Mesenchymal stem cell (in vitro differentiated cells and primary cell): Measurements from ENCODE around the gene AFF1.
"Not testable (repeated sequence)": the region's sequence is repeated elsewhere in the genome, so short reads cannot be mapped to it uniquely, and the experiment has no call there.

Source experiments
- DNase-seq: peaks from one replicate; pipeline ENCODE4 v3.0.0-alpha.2; 2013
- H2AFZ ChIP-seq: one replicate; pipeline ENCODE4 v1.6.1; 2013; ENCODE audit warnings: low read depth, mild to moderate bottlenecking, control low read depth, inconsistent platforms, low read length, moderate library complexity
- H2AK5ac ChIP-seq: 2 replicates; pipeline ENCODE4 v1.6.1; 2013; ENCODE audit warnings: low read length, moderate library complexity, mild to moderate bottlenecking, inconsistent platforms; ENCODE audit not compliant: severe bottlenecking
- H2BK120ac ChIP-seq: one replicate; pipeline ENCODE4 v1.6.1; 2013; ENCODE audit warnings: low read depth, mild to moderate bottlenecking, inconsistent platforms, low read length, moderate library complexity
- H2BK12ac ChIP-seq, 2 experiments: one replicate each; pipeline ENCODE4 v1.6.1; 2013; ENCODE audit warnings: inconsistent platforms in 2 of 2, low read length in 2 of 2, mild to moderate bottlenecking in 2 of 2, moderate library complexity in 2 of 2, control low read depth in 1 of 2
- H2BK15ac ChIP-seq: one replicate; pipeline ENCODE4 v1.6.1; 2013; ENCODE audit warnings: mild to moderate bottlenecking, low read depth, inconsistent platforms; ENCODE audit not compliant: poor library complexity, severe bottlenecking
- H2BK5ac ChIP-seq: 2 replicates; pipeline ENCODE4 v1.6.1; 2013; ENCODE audit warnings: low read depth, mild to moderate bottlenecking, low read length, control low read depth, inconsistent platforms; ENCODE audit not compliant: poor library complexity, severe bottlenecking
- H3K14ac ChIP-seq, 2 experiments: one replicate each; pipeline ENCODE4 v1.6.1; 2013; ENCODE audit warnings: inconsistent platforms in 2 of 2, low read length in 2 of 2, control low read depth in 1 of 2, mild to moderate bottlenecking in 1 of 2, moderate library complexity in 1 of 2
- H3K18ac ChIP-seq, 2 experiments: one replicate each; pipeline ENCODE4 v1.6.1; 2013; ENCODE audit warnings: inconsistent platforms in 2 of 2, low read length in 2 of 2, control low read depth in 1 of 2, low read depth in 1 of 2, mild to moderate bottlenecking in 1 of 2
- H3K23ac ChIP-seq, 2 experiments: one replicate each; pipeline ENCODE4 v1.6.1; 2013; ENCODE audit warnings: inconsistent platforms in 2 of 2, low read length in 2 of 2, mild to moderate bottlenecking in 2 of 2, moderate library complexity in 2 of 2, control low read depth in 1 of 2
- H3K27ac ChIP-seq: 2 replicates; pipeline ENCODE4 v1.5.1; 2013; ENCODE audit warnings: mild to moderate bottlenecking, moderate library complexity, low read length, control low read depth, inconsistent platforms; ENCODE audit not compliant: poor library complexity, severe bottlenecking
- H3K27me3 ChIP-seq, 2 experiments: 2 replicates each; pipeline versions ENCODE4 v1.6.1 to v1.7.0; 2013; ENCODE audit warnings: low read length in 2 of 2, mild to moderate bottlenecking in 2 of 2, moderate library complexity in 2 of 2, control low read depth in 1 of 2, inconsistent platforms in 1 of 2; ENCODE audit not compliant: control insufficient read depth in 1 of 2, insufficient read depth in 1 of 2
- H3K36me3 ChIP-seq, 2 experiments: 2 replicates each; pipeline versions ENCODE4 v1.6.1 to v1.7.0; 2013; ENCODE audit warnings: low read length in 2 of 2, control low read depth in 1 of 2, inconsistent platforms in 1 of 2, low read depth in 1 of 2, mild to moderate bottlenecking in 1 of 2; ENCODE audit not compliant: insufficient read depth in 2 of 2, control insufficient read depth in 1 of 2
- H3K4ac ChIP-seq, 2 experiments: one replicate each; pipeline ENCODE4 v1.6.1; 2013; ENCODE audit warnings: inconsistent platforms in 2 of 2, low read length in 2 of 2, mild to moderate bottlenecking in 2 of 2, moderate library complexity in 2 of 2, control low read depth in 1 of 2, low read depth in 1 of 2
- H3K4me1 ChIP-seq: 2 replicates; pipeline ENCODE4 v1.6.1; 2013; ENCODE audit warnings: low read depth, low read length, control low read depth; ENCODE audit not compliant: control insufficient read depth, insufficient read depth
- H3K4me2 ChIP-seq: 2 replicates; pipeline ENCODE4 v1.6.1; 2013; ENCODE audit warnings: low read length, mild to moderate bottlenecking, inconsistent platforms; ENCODE audit not compliant: poor library complexity, severe bottlenecking
- H3K4me3 ChIP-seq, 2 experiments: 2 replicates each; pipeline versions ENCODE4 v1.5.1 to v1.7.0; 2013; ENCODE audit warnings: low read length in 2 of 2, mild to moderate bottlenecking in 2 of 2, control low read depth in 1 of 2, low read depth in 1 of 2; ENCODE audit not compliant: insufficient read depth in 1 of 2
- H3K79me1 ChIP-seq: replicated peaks from 2 replicates; pipeline ENCODE4 v1.6.1; 2013; ENCODE audit warnings: mild to moderate bottlenecking, control low read depth, low read length, inconsistent platforms; ENCODE audit not compliant: poor library complexity, severe bottlenecking
- H3K9ac ChIP-seq: 2 replicates; pipeline ENCODE4 v1.7.0; 2013; ENCODE audit warnings: mild to moderate bottlenecking, low read length, moderate library complexity
- H3K9me3 ChIP-seq: 2 replicates; pipeline ENCODE4 v1.7.0; 2013; ENCODE audit warnings: mild to moderate bottlenecking, low read length; ENCODE audit not compliant: control insufficient read depth
- H4K8ac ChIP-seq: one replicate; pipeline ENCODE4 v1.6.1; 2013; ENCODE audit warnings: inconsistent platforms, mild to moderate bottlenecking, low read length, moderate library complexity
- H4K91ac ChIP-seq: one replicate; pipeline ENCODE4 v1.6.1; 2013; ENCODE audit warnings: mild to moderate bottlenecking, low read length, inconsistent platforms
- WGBS: methylation state at CpG from one replicate; pipeline ENCODE4 v1.1.7; 2013; ENCODE audit warnings: mixed read lengths; 5-methylcytosine and 5-hydroxymethylcytosine counted together

AFF1 gene

DNA sequence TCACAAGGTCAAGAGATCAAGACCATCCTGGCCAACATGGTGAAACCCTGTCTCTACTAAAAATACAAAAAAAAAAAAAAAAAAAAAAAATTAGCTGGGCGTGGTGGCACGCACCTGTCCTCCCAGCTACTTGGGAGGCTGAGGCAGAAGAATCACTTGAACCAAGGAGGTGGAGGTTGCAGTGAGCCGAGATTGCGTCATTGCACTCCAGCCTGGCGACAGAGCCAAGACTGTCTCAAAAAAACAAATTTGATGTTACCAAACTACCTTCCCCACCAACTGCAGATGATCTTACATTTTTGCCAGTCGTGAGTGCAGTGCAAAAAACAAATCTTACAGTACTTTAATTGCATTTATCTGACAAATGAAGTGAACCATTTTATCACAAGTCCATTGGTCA lies 211.1 kb downstream of the AFF1 start:
- H2BK12ac ChIP-seq, H4K8ac ChIP-seq, H2BK15ac ChIP-seq, H2AFZ ChIP-seq, H3K23ac ChIP-seq, H3K27me3 ChIP-seq, H3K79me1 ChIP-seq, H2BK5ac ChIP-seq, DNase-seq, H3K4me3 ChIP-seq, H3K9ac ChIP-seq, H3K4me2 ChIP-seq, H3K9me3 ChIP-seq, H3K4ac ChIP-seq, H3K4me1 ChIP-seq, H3K14ac ChIP-seq, H3K18ac ChIP-seq, H4K91ac ChIP-seq, H3K27ac ChIP-seq, H2AK5ac ChIP-seq, H2BK120ac ChIP-seq: not testable (repeated sequence)
- H3K36me3 ChIP-seq: peaks cover 0 to 37% of the 10 kb centered on the region in 2 experiments
- WGBS: 97% methylated on average over 5 of the region's 6 CpGs

DNA sequence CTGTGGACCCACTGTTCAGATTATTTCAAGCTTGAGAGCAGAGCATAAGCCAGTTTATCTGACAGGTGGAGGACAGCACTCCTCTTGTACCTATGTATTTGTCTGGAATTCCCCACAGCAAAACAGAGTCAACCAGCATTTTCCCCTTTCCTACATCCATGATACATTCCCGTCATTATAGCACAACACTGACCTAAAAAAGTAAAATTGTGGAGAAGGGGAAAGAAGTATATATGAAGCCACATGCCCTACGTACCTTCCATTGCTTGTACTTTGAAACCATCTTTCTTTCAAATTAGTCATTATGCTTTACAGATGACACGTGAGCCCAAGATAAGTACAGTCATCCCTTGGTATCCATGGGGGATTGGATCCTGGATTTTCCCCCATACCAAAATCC lies 212.3 kb downstream of the AFF1 start:
- Histone ChIP-seq H2BK120ac (no peak overlapping the region), H2AFZ (no peak overlapping the region), H3K27me3 (no peaks in the 10 kb centered on the region), H3K23ac (no peak overlapping the region), H3K18ac (no peak overlapping the region), H3K79me1 (no peaks in the 10 kb centered on the region), H3K9ac (no peak overlapping the region), H3K14ac (no peak overlapping the region), H3K9me3 (no peaks in the 10 kb centered on the region), H4K8ac (no peak overlapping the region), H2AK5ac (no peak overlapping the region), H3K27ac (no peak overlapping the region), H2BK5ac (no peak overlapping the region), H2BK12ac (no peak overlapping the region), H3K4ac (no peak overlapping the region), H3K36me3 (peaks cover 0 to 28% of the 10 kb centered on the region in 2 experiments), H2BK15ac (no peak overlapping the region), H3K4me3 (no peak overlapping the region), H3K4me1 (no peaks in the 10 kb centered on the region), H4K91ac (no peak overlapping the region), H3K4me2 (no peak overlapping the region)
- DNase-seq: no peak
- 91% methylated on average over 3 of the region's 3 CpGs for WGBS

GRCh38 chr4:87150498-87151261 lies 215.9 kb downstream of the AFF1 start:
- no CpG with 5 or more reads among the region's 2 CpGs for WGBS
- Histone ChIP-seq H2BK5ac (no peak overlapping the region), H3K14ac (no peak overlapping the region), H3K4ac (no peak overlapping the region), H2BK12ac (no peak overlapping the region), H2BK120ac (no peak overlapping the region), H3K23ac (no peak overlapping the region), H3K4me1 (no peaks in the 10 kb centered on the region), H3K4me2 (no peak overlapping the region), H3K4me3 (no peak overlapping the region), H3K27me3 (no peaks in the 10 kb centered on the region), H3K79me1 (no peaks in the 10 kb centered on the region), H3K27ac (no peak overlapping the region), H2AFZ (no peak overlapping the region), H4K8ac (no peak overlapping the region), H3K36me3 (peaks cover 0 to 5% of the 10 kb centered on the region in 2 experiments), H3K9ac (no peak overlapping the region), H3K18ac (no peak overlapping the region), H3K9me3 (no peaks in the 10 kb centered on the region), H4K91ac (no peak overlapping the region), H2BK15ac (no peak overlapping the region), H2AK5ac (no peak overlapping the region)
- DNase-seq: peak; percentile 82

DNA sequence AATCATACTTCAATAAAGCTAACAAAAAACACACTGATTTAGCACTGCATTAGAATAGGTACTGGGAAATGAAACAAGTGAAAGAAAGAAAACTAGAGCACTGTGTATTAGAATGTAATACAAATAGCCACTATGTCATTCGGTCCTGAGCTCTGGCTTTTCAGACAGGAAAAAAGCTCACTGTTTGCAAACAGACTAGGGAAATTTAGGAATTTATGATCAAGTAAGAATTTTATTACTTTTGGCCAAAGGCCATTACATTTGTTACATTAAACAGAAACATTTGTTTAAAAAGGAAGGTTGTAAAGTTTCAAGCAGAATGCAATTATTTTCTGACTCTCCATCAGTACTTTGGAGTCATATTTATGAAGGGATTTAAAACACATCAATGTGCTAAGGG lies 216.9 kb downstream of the AFF1 start:
- Histone ChIP-seq H3K9ac (peak overlapping the region; percentile 27), H3K4me3 (no peak overlapping the region), H3K18ac (no peak overlapping the region), H2BK120ac (no peak overlapping the region), H3K23ac (no peak overlapping the region), H3K27me3 (no peaks in the 10 kb centered on the region), H2AFZ (no peak overlapping the region), H4K91ac (no peak overlapping the region), H3K4me1 (no peaks in the 10 kb centered on the region), H3K27ac (no peak overlapping the region), H2BK12ac (no peak overlapping the region), H3K14ac (no peak overlapping the region), H2BK15ac (no peak overlapping the region), H3K79me1 (no peaks in the 10 kb centered on the region), H3K4me2 (no peak overlapping the region), H2AK5ac (no peak overlapping the region), H2BK5ac (no peak overlapping the region), H3K36me3 (no peaks in the 10 kb centered on the region), H4K8ac (no peak overlapping the region), H3K4ac (no peak overlapping the region), H3K9me3 (no peaks in the 10 kb centered on the region)
- WGBS: no CpG with 5 or more reads among the region's 1 CpG
- DNase-seq: peak; percentile 6
